Measurements from ENCODE around the gene SEC14L5.
A peak's percentile ranks its signal among the peaks of the same experiment; 100 is the strongest.
"Not testable (repeated sequence)": the region's sequence is repeated elsewhere in the genome, so short reads cannot be mapped to it uniquely, and the experiment has no call there.

The SEC14L5 gene

DNA sequence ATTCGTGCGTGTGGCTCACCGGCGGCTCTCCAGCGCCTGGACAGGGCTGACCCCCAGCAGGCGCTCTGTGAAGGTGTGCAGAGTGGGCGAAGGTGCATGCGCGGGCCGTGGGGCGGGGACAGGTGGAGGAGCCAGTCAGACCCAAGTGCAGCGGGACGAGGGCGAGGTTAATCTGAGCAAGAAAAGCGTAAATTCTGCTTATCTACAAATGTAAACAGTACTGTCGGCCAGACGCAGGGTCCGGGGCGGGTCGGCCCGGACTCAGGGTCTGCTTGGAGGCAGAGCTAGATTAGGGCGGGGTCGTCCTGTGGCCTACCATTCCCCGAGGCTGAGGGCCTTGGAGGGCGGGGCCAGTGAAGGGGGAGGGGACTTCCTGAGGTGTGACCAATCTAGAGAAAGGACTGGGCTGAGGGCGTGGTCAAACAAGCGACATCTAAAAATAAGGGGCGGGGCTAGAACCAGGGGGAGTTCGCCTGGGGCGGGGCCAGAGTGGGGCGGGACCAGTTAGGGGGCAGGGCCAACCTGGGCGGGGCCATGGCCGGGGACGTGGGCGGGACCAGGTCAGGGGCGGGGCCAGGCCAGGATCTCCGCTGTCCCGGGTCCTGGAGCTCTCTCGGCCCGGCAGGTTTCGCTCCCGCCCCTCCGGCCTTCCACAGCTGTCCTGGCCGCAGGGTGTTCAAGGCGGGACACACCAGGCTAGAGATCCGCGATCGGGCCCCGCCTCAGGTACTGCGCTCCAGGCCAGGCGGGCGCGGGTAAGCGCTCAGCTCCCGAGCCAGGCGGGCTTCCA, at the start of gene SEC14L5:
SEC14L5 (plus strand) TSS at position 611 of the 790 bp plus-strand sequence. CDS start 994 bp downstream, outside the sequence.
- DNase-seq (ENCODE audit: low read depth) = peak; percentile 76

DNA sequence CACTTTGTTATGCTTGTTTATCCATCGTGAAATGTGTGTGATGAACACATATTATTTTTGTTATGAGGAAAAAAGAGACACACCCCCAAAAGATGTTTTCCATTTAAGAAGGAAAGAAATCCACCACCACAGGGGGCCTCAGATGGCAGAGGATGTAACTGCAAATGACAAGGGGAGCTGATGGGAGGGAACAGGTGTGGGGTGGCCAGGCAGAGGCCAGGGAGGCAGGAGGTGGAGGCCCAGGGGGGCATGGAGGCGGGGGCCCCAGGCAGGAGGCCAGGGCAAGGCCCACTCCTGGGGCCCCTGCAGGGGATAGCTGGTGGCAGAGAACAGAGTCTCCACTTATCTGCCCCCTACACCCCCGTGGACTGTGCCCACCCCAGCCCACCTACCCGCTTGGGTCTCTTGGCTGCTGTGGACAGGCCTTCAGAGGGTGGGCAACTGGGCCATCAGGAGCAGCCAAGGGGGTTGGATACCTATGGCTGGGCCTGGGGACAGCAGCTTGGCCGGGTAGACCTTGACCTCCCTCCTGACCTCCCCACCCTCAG, 49.2 kb upstream of the SEC14L5 start:
- no peak for DNase-seq (ENCODE audit: low read depth)

DNA sequence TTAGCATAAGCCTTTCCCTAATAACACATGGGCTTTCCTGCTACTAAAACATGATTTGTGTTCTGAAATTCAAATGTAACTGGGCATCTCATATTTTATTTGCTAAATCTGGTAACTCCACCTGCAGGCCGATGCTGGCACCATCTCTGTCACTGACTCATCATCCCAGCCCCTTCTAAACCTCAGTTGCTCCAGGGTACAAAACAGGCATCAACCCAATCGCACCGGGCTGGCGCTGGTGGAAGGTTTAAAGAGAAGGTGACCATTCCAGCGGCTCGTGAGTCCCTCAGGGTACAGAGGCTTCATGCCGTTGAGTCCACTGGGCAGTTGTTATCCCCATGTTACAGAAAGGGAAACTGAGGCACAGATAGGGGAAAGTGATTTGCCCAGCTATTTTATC, 48.3 kb upstream of the SEC14L5 start:
- no peak for DNase-seq (ENCODE audit: low read depth)

DNA sequence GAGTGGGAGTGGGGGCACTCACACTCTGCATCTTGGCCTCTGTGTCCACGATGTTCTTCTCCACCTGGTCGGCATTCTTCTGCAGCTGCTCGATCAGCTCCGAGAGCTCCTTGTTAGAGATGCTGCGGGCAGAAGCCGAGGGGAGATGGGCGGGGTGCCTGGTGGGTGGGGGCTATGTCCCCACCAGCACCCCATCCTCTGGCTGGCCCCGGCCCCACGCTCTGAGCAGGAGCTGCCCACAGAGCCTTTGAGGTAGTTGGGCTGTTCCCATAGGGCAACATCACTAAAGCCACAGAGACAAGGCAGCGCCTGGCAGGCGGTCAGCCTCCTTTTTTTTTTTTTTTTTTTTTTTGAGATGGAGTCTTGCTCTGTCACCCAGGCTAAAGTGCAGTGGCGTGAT, 47.3 kb upstream of the SEC14L5 start:
- no peak for DNase-seq (ENCODE audit: low read depth)

DNA sequence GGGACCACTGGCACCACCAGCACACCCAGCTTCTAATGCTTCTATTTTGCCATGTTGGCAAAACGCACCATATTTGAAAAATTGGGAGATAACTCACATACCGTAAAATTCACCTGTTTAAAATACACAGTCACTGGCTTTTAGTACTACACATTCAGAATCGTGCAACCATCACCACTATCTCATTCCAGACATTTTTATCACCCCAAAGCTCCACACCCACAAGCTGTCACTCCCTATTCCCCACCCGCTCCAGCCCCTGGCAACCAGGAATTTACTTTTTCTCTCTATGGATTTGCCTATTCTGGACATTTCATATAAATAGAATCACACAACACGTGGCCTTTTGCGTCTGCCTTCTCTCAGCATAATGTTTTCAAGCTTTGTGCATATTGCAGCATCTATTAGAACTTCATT, 46.2 kb upstream of the SEC14L5 start:
- no peak for DNase-seq (ENCODE audit: low read depth)

DNA sequence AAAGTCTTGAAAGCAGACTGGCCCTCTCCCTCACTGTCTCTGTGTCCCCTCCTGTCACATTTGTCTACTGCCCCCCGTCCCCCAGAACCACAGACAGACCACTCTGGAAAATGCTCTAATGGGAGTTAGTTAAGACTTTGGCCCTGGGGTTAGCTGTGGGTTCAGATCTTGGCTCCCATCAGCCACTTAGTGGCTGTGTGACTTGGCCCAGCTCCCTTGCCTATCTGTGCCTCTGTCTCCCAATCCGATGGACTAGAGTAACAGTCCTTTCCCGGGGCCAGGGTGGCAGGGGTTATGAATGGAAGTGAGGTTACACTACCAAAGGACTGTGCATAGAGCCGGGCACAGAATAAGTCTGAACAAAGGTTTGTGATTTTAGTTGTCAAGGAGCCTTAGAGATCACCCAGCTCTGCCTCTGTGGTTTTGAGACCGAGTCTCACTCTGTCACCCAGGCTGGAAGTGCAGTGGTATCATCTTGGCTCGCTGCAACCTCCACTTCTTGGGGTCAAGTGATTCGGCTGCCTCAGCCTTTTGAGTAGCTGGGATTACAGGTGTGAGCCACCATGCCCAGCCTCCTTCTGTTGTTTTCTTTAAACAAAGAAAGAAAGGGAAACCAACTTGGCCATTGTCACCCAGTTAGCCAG, 44.9 kb upstream of the SEC14L5 start:
- DNase-seq (ENCODE audit: low read depth) = no peak

DNA sequence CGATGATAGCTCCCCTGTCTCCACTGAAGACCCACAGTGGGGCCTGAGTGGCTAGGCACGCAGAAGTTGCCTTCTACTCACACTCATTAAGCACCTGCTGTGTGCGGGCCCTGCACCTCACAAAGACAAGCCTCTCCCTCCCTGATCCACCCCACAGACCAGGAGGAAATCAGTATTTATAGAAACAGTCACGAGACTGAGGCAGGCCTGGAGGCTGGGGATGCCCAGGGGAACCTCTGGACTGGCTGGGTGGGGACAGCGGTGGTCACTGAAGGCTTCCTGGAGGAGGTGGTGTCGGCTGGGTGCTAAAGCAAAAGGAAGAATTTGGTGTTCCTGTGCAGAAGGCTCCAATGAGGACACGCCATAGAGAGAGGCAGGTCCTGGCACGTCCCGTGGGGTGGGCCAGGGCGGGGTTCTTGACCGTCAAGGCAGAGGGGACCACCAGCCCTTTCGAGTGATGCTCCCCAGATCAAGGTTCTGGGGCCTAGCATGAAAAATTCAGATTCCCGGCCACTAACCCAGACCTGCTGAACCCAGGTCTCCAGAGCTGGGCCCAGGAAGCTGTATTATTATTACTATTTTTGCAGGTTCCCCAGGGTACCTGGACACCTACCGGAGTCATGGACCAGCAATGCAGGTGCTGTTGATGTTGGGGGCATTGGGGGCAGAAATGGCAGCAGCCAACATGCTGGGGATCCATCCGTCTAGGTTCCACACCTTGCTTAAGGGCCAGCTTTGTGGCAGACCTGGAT, 44.2 kb upstream of the SEC14L5 start:
- DNase-seq (ENCODE audit: low read depth) = no peak

DNA sequence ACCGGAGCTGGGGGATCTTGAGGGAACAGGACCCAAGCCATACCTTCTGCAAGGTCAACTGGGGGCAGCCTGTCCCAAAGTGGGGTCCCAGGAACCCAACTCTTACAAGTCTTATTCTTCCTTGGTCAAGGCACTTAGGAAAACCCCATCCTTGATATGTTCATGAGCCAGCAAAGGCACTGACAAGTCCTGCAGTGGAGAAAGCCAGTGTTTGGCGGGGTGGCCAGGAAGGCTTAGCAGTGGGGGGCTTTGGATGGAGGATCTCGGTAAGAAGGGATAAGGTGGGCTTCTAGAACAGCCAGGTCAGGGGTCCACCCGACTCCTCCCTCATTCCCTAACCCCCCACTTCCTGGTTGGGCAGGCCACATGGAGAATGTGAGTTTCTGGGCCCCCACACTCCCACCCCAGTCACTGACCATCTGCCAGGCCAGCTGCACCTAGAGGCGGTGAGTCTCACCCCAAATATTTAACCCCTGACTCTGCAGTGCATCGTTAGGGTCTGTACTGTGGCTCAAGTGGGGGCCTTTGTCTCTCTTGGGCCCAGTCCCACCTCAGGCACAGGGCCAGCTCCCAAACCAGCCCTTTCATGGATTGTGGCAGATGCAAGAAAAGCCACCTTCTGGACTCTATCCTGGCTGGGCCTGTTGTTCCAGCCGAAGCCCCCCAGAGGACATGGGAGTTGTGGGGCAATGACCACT, 43.5 kb upstream of the SEC14L5 start:
- no peak for DNase-seq (ENCODE audit: low read depth)

DNA sequence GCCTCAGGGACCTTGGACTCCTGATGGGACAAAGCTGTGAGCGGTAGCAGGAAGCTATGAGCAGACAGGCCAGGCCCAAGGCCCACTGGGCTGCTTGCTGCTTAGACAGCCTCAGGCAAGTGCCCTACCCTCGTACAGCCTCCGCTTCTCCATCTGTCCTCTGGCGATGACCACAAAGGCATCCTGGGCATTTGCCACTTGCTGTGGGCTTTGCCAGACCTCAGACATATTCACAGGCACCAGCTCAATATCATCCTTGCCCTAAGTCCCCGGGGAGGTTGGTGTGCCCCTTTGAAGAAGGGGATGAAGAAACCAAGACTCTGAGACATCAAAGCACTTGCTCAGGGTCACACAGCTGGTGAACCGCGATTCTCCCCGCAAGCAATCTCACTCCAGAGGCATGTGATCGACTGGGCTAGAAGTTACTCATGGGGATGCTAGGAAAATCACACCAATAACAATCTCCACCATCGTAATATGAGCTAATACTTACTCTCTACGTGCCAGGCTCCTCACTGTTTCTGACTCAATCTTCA, 42.8 kb upstream of the SEC14L5 start:
- DNase-seq (ENCODE audit: low read depth) = no peak

DNA sequence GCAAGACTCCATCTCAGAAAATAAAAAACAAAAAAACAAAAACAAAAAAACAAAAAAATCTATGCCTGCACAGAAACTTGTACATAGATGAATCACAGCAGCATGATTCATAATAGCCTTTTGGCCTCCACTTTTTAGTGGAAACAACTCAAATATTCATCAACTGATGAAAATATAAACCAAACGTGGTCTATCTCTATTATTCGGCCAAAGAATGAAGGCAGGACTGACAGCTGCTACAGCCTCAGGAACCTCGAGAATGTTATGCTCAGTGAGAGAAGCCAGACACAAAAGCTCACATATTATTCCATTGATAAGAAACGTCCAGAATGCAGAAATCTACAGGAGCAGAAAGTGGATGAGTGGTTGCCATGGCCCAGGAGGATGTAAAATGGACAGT, 41.0 kb upstream of the SEC14L5 start:
- DNase-seq (ENCODE audit: low read depth) = no peak

DNA sequence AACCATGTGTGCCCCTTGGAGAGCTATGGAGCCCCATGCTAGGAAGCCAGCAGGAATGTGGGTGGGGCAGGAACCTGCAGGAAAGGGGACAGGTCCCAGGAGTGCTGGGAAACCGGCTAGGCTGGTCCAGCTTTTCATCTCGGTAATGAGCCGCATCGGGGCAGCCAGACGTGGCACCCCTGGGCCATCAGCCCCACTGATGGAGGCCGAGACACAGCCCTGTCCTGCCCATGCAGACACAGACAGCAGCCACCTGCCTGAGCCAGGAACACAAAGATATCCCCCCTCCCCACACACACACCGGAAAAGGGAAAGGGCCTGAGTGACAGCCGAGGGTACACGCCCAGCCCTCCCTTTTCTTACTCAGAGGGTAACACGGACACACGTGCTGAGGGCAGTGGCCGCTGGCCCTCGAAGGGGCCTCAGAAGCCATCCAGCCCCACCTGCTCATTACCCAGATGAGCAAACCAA, 39.3 kb upstream of the SEC14L5 start:
- no peak for DNase-seq (ENCODE audit: low read depth)

DNA sequence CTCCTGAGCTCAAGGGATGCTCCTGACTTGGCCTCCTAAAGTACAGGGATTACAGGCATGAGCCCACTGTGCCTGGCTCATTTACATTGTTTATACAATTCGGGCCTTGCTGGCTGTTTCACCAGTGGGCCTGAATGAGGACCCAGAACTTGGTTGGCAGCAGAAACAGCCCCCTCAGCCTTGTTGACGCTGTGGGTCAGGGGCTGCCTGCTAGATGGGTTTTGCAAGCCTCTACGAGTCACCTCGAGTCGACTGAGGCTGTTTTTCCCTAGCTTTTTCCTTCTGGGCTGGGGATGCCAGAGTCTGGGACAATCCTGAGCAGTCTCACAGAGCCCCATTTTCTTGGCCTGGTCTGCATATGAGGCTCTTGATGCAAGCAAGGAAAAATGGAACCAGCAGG, 37.3 kb upstream of the SEC14L5 start:
- DNase-seq (ENCODE audit: low read depth) = no peak

DNA sequence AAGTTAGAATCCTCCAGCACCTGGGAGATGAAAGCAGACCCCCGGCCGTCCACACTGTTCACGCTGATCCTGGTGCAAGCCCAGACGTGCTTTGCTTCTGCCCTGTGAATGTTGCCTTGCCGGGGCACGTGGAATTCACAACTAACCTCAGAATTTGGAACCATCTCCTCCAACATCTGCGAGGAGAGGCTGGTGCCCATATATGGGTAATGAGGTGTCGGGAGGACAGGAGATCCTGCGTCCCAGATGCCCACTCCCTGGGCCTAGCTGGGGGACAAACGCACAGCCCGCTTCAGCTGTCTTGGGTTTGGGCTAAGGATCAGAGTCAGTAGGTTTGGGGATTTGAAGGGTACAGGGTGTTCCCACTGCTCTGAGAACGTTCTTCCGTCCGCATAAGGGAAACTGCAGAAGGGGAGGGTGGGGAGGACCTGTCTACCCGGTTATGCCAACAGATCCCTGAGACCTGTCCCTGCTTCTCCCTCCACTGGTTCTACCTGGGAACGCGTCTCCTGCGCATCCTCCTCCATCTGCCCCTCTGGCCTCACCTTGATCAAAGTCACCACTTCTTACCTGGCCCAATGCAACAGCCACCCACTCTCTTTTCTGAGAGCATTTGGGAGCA, 35.3 kb upstream of the SEC14L5 start:
- no peak for DNase-seq (ENCODE audit: low read depth)

DNA sequence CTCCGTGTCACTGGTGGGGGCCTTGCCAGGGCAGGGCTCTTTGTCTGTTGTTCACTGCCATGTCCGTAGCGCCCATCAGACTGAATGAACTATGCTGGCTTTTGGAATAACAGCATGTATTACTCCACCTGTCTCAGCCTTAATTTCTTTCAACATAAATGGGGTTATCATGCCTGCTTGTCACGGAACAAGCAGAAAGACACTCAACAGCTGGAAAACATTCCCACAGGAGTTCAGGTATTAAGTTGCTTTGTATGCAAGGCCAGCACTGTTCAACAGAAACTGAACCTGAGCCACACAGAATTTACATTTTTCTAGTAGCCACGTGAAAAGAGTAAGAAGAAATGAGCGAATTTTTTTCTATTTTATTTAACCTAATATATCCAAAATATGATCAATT, 34.3 kb upstream of the SEC14L5 start:
- DNase-seq (ENCODE audit: low read depth) = no peak

DNA sequence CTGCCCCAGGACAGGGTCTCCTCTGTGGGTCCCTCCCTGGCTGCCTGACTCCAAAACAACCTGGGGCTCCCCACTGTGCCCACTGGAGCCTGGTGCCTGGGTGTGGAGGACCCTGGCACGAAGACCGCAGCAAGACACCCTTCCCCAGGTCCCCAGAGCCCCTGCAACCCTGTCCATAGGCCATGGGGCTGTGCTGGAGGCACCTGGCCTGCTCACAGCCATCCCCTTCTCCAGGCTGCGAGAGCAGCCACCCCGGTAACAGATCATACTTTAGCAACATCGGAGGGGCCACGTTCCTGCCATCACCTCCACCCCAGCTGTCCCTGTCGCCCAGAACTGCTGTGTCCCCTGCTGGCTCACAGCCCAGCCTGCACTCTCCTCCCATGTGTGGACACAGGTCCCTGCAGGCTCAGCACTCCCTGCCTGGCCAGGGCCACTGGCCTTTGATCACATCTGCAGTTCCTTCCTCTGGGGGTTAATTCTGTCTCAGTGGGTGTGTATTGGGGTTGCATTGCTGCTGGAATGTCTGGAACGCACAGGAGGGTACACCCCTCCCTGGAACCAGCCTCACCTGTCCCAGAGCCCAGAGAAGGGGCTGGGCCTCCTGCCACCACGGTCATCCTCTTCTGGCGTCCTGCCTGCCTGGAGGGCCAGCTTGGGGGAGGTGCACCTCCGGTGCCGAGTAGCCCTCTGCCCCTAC, 33.4 kb upstream of the SEC14L5 start:
- DNase-seq (ENCODE audit: low read depth) = no peak

DNA sequence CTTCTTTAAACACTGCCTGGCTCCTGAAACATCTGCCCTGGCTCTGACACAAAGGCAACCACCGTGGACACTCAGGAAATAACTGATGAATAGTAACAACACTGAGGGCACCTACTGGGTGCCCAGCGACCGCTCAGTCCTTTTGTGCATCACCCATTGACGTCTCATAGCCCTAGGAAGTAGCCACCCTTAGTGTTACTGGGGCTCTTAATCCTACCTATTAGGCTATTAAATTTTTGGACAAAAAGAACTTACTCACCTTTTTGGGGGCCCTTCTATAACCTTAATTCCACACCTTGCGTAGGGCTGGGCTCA, 32.9 kb upstream of the SEC14L5 start:
- no peak for DNase-seq (ENCODE audit: low read depth)

DNA sequence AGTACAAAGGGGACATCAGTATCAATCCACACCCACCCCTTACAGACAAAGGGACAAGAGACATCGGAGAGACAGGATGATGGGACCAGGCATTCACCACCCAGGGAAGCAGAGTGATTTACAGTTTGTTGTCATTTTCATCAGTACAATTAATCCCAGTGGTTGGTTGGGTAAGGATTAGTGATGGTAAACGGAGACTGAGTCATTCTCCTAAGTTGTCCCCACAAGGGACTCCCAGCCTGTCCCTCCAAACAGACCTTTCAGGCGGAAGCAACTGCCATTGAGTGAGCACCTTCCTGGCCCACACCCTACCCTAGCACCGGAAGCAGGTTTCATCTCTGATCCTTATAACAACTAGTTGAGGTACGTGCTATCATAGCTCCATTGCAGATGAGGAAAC, 32.3 kb upstream of the SEC14L5 start:
- DNase-seq (ENCODE audit: low read depth) = no peak

DNA sequence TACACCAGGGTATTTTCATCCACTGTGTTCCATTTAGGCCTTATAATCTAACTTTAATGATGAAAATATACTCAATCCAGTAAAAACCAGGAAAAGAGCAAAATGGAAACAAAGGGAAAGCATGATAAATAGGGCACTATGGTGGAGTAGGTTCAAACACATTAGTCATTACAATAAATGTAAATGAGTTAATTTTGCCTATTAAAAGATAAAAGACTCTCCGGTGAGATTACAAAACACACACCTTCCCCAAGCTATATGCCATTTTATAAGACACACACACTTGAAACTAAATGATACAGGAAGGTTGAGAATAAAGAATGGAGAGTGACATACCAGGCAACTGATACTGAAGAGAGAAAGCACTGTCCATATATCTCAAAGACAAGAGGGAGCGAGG, 31.2 kb upstream of the SEC14L5 start:
- no peak for DNase-seq (ENCODE audit: low read depth)

DNA sequence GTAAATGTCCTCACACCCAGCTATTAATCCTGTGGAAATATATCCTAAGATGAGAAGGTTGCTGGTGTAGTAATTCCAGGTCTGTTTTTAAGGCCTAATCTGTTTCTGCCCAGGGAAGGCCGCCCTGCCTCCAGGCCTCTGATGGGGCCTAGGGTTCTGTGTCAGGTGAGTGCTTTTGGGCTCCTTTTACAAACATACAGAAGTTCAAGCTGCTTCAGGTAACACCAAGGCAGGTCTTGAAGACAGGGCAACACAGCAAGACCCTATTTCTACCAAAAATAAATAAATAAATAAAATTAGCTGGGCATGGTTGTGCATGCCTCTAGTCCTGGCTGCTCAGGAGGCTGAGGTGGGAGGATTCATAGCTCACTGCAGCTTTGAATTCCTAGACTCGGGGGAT, 30.5 kb upstream of the SEC14L5 start:
- no peak for DNase-seq (ENCODE audit: low read depth)

DNA sequence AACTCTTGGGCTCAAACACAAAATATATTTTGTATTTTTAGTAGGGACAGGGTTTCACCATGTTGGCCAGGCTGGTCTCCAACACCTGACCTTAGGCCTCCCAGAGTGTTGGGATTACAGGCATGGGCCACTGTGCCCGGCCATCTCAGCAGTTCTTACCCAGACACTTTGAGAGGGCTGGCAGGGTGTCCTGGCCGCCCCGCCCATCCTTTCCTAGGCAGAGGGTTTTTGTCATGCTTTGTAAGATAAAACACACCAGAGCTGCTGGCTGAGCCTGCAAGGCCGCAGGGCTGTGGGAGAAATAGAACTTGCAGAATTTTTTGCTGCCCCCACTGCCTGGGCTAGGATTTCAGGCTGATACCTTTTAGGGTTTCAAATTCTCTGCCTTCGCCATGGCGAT, 29.9 kb upstream of the SEC14L5 start:
- DNase-seq (ENCODE audit: low read depth) = no peak

DNA sequence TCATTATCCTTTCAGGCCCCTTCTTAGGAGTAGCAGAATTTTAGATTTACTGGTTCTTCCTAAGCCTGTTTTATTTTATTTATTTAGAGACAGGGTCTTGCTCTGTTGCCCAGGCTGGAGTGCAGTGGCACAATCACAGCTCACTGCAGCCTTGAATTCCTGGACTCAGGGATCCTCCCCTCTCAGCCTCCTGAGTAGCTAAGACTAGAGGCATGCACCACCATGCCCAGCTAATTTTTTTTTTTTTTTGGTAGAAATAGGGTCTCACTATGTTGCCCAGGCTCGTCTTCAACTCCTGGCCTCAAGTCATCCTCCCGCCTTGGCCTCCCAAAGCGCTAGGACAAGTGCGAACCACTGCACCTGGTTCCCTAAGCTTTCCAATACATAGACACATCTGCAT, 28.5 kb upstream of the SEC14L5 start:
- not testable (repeated sequence) for DNase-seq (ENCODE audit: low read depth)

All from stimulated activated CD8-positive, alpha-beta memory T cell treated with anti-CD3 and anti-CD28 coated beads, Interleukin-7, amount 100 ng/mL, for 24 hours (primary cell).